BJ (cell line): ENCODE measurements around the gene NFIA. TPM values are rescaled to one million over a fixed set of nuclear protein-coding genes. Genes with fewer than 3 reads are reported as not detected.

Source experiments
- CTCF ChIA-PET: fragments of 350-600 bp; formaldehyde crosslinking; extraction: SDS; loops from one replicate; lab custom pipeline; 2021; ENCODE audit warnings: antibody characterized with exemption, inconsistent platforms; lab: Yijun Ruan, JAX
- POLR2A ChIA-PET: fragments of 300-600 bp; sonication (Branson Sonifier 250); formaldehyde crosslinking; extraction: SDS; loops from one replicate; lab custom pipeline; 2021; ENCODE audit warnings: antibody characterized with exemption; lab: Charles Lee
- DNase-seq: peaks from one replicate; pipeline ENCODE4 v3.0.0-alpha.2; 2011; ENCODE audit warnings: low read depth
- H3K27me3 ChIP-seq: 2 replicates; pipeline ENCODE4 v1.6.0; 2011; ENCODE audit warnings: low read length; ENCODE audit not compliant: control insufficient read depth, insufficient read depth
- H3K36me3 ChIP-seq: 2 replicates; pipeline ENCODE4 v1.5.1; 2011; ENCODE audit warnings: low read length; ENCODE audit not compliant: control insufficient read depth, insufficient read depth
- H3K4me3 ChIP-seq: 2 replicates; pipeline ENCODE4 v1.5.1; 2011; ENCODE audit warnings: low read depth, mild to moderate bottlenecking, control low read depth, low read length
- polyA plus RNA-seq: library from polyadenylated mRNA; depleted of rRNA; stranded (reverse); fragments of >200 nt; gene quantifications from 2 replicates; pipeline ENCODE4 v1.2.3, GENCODE V29; 2011
- TF ChIP-seq, protein P1 (sequence below): IDR thresholded peaks from 2 replicates; pipeline ENCODE4 v1.5.1; 2011; ENCODE audit warnings: low read depth, mild to moderate bottlenecking, control low read depth, inconsistent platforms, low read length, moderate library complexity; ENCODE audit not compliant: insufficient read depth

NFIA gene
- polyA plus RNA-seq, 1 experiment: 4.5 TPM

DNA sequence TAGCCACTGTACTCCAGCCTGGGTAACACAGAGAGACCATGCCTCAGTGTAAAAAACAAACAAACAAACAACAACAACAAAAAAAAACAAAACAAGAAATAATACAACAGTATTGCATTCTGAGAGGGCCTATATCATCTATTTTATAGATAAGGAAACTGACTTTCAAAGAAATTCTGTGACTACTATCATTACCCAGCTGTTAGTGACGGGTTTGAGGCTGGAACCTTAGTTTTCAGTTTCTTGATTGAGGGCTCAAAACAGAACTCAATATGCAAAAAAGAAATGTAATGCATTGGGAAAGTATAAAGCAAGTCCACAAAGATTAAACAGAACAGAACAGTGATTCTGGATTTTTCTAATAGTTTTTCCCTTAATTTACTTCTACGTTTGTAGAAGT is 149.4 kb downstream of the NFIA start:
- TF ChIP-seq, protein P1, sequence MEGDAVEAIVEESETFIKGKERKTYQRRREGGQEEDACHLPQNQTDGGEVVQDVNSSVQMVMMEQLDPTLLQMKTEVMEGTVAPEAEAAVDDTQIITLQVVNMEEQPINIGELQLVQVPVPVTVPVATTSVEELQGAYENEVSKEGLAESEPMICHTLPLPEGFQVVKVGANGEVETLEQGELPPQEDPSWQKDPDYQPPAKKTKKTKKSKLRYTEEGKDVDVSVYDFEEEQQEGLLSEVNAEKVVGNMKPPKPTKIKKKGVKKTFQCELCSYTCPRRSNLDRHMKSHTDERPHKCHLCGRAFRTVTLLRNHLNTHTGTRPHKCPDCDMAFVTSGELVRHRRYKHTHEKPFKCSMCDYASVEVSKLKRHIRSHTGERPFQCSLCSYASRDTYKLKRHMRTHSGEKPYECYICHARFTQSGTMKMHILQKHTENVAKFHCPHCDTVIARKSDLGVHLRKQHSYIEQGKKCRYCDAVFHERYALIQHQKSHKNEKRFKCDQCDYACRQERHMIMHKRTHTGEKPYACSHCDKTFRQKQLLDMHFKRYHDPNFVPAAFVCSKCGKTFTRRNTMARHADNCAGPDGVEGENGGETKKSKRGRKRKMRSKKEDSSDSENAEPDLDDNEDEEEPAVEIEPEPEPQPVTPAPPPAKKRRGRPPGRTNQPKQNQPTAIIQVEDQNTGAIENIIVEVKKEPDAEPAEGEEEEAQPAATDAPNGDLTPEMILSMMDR: no peak
- ChIA-PET CTCF (no interaction called here), POLR2A (no interaction called here)
- H3K36me3 ChIP-seq: no peaks in the 10 kb centered on the region
- DNase-seq: no peak
- H3K27me3 ChIP-seq: no peaks in the 10 kb centered on the region
- H3K4me3 ChIP-seq: no peak overlapping the region

DNA sequence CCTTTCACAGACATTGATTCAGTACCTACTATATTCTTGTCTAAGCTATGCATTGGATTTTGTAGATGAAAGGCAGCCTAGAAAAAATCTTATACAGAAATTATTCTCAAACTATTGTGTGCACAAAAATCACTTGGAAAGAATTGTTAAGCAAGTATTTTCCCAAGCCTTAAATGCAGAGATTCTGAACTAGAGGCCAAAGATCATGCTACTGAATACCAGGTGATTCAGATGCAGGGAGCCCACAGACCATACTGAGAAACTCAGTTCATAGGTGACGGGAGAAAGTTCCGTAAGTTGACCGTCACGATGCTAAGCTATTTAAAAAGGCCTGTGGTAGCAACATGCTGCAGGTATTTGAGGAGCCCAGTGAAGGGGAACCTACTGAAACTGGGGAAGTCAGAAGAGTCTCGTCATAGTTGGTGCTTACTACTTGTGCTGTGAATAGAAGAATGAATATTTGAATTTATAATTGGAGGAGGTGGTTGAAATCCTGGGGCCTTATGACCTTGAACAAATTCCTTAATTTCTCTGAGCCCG is 150.8 kb downstream of the NFIA start:
- H3K36me3 ChIP-seq: no peaks in the 10 kb centered on the region
- POLR2A ChIA-PET: no interaction called here
- no peaks in the 10 kb centered on the region for H3K27me3 ChIP-seq

DNA sequence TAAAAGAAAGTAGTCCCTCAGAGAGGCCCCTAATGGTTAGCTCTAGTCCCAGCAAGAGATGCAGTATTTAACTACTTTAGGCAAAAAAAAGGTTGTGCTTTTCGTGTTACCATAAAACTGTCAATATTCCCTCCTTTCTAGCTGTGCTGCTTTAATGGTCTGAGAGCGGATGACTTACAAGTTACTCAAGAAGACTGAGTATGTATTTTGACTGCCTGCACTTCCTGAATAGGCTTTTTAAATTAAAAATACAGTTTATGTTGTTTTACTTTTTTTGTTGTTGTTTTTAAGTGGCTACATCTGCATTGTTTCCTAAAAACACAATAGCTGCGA is 152.2 kb downstream of the NFIA start:
- no peaks in the 10 kb centered on the region for H3K27me3 ChIP-seq
- TF ChIP-seq, protein P1: no peak
- no peak for DNase-seq
- no peaks in the 10 kb centered on the region for H3K36me3 ChIP-seq
- H3K4me3 ChIP-seq: no peak overlapping the region
- CTCF ChIA-PET: no interaction called here
- POLR2A ChIA-PET: no interaction called here

More for the DNA sequence above, 150.8 kb downstream of the NFIA start:
- DNase-seq: no peak
- no peak overlapping the region for H3K4me3 ChIP-seq
- TF ChIP-seq, protein P1: no peak
- CTCF ChIA-PET: interaction anchor here (1.0 kb wide), 1 partner anchor 184 kb away, joined by 3 read pairs; no protein-coding TSS in a partner anchor

DNA sequence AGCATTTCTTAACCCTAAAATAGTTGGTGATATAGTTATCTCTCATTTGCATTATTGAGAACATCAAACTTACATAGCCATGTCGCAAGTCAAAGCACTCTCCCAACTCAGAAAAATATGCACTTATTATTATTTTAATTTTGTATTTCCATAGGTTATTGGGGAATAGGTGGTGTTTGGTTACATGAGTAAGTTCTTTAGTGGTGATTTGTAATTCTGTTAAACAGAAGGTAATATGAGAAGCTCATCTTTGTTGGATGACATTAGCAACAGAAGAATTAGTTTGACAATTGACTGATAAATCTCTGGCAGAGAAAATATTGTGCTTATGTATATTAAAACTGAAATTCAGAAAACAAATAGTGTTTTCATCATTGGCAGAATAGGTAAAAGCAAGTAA is 154.8 kb downstream of the NFIA start:
- DNase-seq: no peak
- Histone ChIP-seq H3K4me3 (no peak overlapping the region), H3K36me3 (no peaks in the 10 kb centered on the region), H3K27me3 (no peaks in the 10 kb centered on the region)
- ChIA-PET CTCF (no interaction called here), POLR2A (no interaction called here)
- TF ChIP-seq, protein P1: no peak

DNA sequence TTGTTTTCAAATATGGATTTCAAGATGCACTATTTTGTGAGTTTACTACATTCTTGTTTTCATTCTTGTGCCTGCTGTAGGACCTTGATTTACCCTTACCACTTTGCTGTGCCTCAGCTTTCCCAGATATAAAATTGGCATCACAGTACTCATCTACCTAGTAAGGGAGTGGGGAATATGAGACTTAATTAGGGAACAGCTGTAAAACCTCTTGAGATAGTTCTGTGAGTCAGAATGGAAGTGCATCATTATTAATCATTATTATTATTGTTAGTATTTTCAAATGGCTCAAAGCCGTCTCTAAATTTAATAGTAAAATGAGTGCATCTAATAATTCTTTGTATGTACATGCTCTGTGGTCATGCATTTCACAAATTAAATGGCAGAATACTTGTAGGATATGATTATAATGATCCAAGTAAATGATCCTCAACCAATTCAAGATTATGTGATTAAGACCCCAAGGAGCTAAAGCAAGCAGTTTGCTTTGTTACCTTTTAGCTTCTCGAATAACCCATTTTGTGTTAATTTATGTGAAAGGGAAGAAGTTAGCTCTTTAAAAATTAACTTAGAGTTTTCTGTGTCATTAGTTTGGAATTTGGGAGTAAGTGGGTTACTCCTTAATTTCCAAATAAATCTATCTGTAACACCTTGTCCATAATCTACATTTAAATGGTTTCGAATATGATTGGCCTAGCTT is 155.4 kb downstream of the NFIA start:
- no peak for DNase-seq
- ChIA-PET CTCF (no interaction called here), POLR2A (no interaction called here)
- H3K4me3 ChIP-seq: no peak overlapping the region
- TF ChIP-seq, protein P1: no peak
- no peaks in the 10 kb centered on the region for H3K27me3 ChIP-seq
- H3K36me3 ChIP-seq: no peaks in the 10 kb centered on the region
